ENCODE measurements around the gene ZNF485. TPM values are rescaled to one million over a fixed set of nuclear protein-coding genes. Genes with fewer than 3 reads are reported as not detected.

The ZNF485 gene
- total RNA-seq, 1 experiment from 2014 or later, result 3.7 TPM

Other genes with a start within 250 kb of the ZNF485 start
- gene FXYD4, start 234.8 kb upstream of the ZNF485 start, total RNA-seq (2014; rRNA removed; shearing (Covaris generic)), result not detected in 2 replicates
- gene HNRNPF, start 197.3 kb upstream of the ZNF485 start, total RNA-seq (2014; rRNA removed; shearing (Covaris generic)), result 328 and 342 TPM in 2 replicates
- gene ZNF487, start 169.3 kb upstream of the ZNF485 start, total RNA-seq (2014; rRNA removed; shearing (Covaris generic)), result 2.7 and 4.9 TPM in 2 replicates
- 2.7 and 3.0 TPM in 2 replicates for gene ZNF239, start 31.8 kb upstream of the ZNF485 start, total RNA-seq (2014; rRNA removed; shearing (Covaris generic))
- gene ZNF32, start 42.4 kb downstream of the ZNF485 start, total RNA-seq (2014; rRNA removed; shearing (Covaris generic)), result 24.8 and 27.5 TPM in 2 replicates